HPDE6-E6E7 (cell line): ENCODE results near the gene TLDC2.
"Not testable (repeated sequence)": the region's sequence is repeated elsewhere in the genome, so short reads cannot be mapped to it uniquely, and the experiment has no call there.

ENCODE experiments used
- DNase-seq: peaks from one replicate; pipeline ENCODE4 v3.0.0; 2011; ENCODE audit warnings: missing footprints; ENCODE audit errors: extremely low spot score

TLDC2 gene

GRCh38 chr20:36906086-36906485 lies 30.1 kb downstream of the TLDC2 start:
- DNase-seq, result not testable (repeated sequence)

GRCh38 chr20:36908603-36909002 lies 32.7 kb downstream of the TLDC2 start:
- DNase-seq, result no peak

GRCh38 chr20:36916199-36916598 lies 40.3 kb downstream of the TLDC2 start:
- no peak for DNase-seq

- DNase-seq, result no peak
Measured at GRCh38 chr20:36917240-36917639, 41.3 kb downstream of the TLDC2 start.

GRCh38 chr20:36917943-36918342 lies 42.0 kb downstream of the TLDC2 start:
- DNase-seq, result no peak

GRCh38 chr20:36919715-36920333 lies 43.9 kb downstream of the TLDC2 start:
- peak; percentile 75 for DNase-seq

GRCh38 chr20:36920334-36920730 lies 44.4 kb downstream of the TLDC2 start:
- no peak for DNase-seq

DNA sequence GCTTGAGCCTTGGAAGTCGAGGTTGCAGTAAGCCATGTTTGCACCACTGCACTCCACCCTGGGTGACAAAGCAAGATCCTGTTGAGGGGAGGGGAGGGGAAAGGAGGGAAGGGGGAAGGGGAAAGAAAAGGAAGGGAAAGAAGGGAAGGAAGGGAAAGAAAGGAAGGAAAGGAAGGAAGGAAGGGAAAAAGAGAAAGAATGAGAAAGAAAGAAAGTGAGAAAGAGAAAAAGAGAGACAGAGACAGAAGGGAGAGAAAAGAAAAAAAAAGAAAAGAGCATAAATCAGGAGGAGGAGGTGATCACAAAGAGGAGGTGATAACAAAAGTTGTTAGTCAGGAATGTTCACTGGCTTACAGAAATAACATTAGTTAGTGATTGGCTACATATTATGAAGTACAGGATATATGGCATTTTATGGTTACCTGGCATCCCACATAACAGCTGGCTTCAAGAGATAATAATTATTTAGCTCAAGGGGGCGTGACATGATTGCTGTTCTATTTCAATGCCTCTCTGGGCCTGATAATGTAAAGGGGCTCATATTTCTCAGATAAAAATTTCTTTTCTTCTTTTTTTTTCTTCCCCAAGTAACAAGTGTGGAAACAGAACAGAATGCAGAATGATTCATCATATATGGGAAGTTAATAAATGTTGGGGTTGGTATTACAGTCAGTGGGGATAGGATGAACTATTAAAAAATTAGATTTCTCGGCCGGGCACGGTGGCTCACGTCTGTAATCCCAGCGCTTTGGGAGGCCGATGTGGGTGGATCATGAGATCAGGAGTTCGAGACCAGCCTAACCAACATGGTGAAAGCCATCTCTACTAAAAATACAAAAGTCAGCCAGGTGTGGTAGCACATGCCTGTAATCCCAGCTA lies 48.5 kb downstream of the TLDC2 start:
- no peak for DNase-seq

DNA sequence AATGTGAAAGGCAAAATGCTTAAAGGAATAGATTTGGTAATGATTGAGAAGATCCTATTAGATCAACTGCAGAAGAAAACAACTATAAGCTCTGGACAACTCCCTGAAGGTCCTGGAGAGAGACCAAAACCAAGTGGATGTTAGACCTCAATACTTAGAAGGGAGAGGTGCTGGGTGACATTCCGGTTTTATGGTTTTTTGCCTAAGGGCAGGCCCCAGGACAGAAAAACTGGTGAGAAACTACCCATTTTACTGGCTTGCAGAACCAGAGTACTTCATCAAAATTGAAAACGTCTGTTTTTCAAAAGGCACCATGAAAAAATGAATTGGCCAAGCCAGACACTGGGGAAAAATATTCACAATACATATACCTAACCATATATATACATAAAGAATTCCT lies 49.3 kb downstream of the TLDC2 start:
- DNase-seq, result no peak

DNA sequence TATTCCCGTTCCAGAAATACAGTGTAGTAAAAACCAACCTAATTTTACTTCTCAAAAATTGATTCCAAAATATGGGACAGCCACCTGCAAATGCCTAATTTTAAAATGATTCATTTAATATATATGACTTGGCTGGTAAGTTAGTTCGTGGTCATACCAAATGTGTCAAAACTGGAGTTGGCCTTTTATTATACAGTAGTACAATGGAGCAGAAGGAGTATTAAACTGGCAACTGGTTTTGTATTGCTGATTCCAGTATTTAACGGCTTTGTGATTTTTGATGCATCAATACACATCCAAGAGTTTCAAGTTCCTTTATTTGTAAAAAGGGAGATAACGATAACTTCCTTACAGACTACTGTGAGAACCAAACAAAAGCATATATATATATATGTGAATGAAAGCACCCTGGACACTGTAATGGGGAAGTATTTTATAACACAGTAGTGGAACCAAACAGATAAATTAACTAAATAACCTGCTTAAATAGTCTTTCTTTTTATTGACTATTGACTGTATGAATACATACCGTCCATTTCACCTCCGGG lies 50.8 kb downstream of the TLDC2 start:
- DNase-seq, result no peak

DNA sequence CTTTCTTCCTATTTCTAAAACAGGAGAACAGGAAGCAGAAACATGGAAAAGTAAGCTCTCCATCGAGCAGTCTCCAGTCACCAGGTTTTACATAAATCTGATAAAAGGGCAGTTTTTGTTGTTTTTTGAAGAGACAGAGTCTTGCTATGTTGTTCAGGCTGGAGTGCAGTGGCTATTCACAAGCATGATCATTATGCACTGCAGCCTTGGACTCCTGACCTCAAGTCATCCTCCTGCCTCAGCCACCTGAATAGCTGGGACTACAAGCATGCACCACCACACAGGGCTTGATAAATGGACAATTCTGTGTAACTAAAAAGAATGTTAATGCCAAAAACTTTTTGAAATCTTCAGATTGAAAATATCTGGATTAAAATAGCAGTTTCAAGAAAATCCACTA lies 51.8 kb downstream of the TLDC2 start:
- no peak for DNase-seq

- no peak for DNase-seq
Measured at GRCh38 chr20:36929290-36929689, 53.4 kb downstream of the TLDC2 start.

GRCh38 chr20:36929691-36930090 lies 53.8 kb downstream of the TLDC2 start:
- no peak for DNase-seq

DNA sequence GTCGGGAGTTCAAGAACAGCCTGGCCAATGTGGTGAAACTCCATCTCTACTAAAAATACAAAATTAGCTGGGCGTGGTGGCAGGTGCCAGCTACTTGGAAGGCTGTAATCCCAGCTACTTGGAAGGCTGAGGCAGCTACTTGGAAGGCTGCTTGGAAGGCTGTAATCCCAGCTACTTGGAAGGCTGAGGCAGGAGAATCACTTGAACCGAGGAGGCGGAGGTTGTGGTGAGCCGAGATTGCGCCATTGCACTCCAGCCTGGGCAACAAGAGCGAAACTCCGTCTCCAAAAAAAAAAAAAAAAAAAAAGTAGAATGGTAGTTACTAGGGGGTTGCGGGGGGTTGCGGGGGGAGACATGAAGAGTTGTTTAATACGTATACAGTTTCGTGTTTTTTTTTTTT lies 56.1 kb downstream of the TLDC2 start:
- DNase-seq, result not testable (repeated sequence)

- DNase-seq, result no peak
Measured at GRCh38 chr20:36932476-36933426, 56.8 kb downstream of the TLDC2 start.

DNA sequence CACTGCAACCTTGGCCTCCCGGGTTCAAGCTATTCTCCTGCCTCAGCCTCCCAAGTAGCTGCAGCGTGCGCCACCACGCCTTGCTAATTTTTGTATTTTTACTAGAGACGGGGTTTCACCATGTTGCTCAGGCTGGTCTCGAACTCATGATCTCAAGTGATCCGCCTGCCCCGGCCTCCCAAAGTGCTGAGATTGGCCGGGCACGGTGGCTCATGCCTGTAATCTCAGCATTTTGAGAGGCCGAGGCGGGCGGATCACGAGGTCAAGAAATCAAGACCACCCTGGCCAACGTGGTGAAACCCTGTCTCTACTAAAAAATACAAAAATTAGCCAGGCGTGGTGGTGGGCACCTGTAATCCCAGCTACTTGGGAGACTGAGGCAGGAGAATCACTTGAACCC lies 57.6 kb downstream of the TLDC2 start:
- DNase-seq, result not testable (repeated sequence)

DNA sequence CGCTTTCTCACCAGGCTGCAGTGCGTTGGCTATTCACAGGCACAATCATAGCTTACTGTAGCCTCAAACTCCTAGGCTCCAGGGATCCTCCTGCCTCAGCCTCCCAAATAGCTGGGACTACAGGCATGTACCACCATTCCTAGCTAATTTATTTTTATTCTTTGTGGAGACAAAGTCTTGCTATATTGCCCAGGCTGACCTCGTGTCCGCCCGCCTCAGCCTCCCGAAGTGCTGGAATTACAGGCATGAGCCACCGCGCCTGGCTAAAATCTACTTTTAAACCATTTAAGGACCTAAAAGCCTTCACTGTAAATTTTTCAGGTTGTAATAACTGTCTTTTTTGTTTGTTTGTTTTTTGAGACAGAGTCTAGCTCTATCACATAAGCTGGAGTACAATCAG lies 60.4 kb downstream of the TLDC2 start:
- no peak for DNase-seq

- DNase-seq, result not testable (repeated sequence)
Measured at GRCh38 chr20:36936761-36937401, 60.9 kb downstream of the TLDC2 start.

- no peak for DNase-seq
Measured at GRCh38 chr20:36937402-36937770, 61.4 kb downstream of the TLDC2 start.

DNA sequence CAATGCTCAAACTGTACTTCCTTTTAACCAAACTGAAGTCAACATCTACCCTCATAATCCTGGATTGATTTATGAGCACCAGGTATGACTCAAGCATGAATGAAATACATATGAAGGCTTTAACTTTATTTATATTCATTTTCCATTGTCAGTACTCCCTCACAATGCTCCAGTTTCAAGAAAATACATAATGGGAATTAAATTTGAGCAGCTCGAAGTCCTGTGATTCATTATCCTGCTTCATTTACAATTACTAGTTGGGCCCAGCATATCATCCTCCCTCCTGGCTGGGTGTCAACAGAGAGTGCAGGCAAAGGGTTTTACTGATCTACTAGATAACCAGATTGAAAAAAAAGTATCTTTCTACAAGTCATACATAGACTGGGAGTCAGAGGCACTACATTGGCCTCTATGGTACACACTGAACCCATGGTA lies 65.5 kb downstream of the TLDC2 start:
- DNase-seq, result no peak
